SK-N-SH treated with all-trans-retinoic acid at 6 μM for 48 hours (cell line): ENCODE measurements around the gene GSN.
A peak's percentile ranks its signal among the peaks of the same experiment; 100 is the strongest.

Source experiments
- ATAC-seq: fragments of 200-7000 bp; cut with Tn5 transposase; 3 replicates; pipeline ENCODE4 v1.9.1; 2020; ENCODE audit warnings: mild to moderate bottlenecking, moderate library complexity
- ARNTL ChIP-seq: fragments of 450-650 bp; formaldehyde crosslinking; IDR thresholded peaks from 2 replicates; pipeline ENCODE4 v1.5.0; 2020; ENCODE audit warnings: low read depth, mild to moderate bottlenecking, moderate library complexity, borderline replicate concordance
- CSDC2 ChIP-seq: fragments of 250-450 bp; sonication (Bioruptor Pico); IDR thresholded peaks from 2 replicates; pipeline ENCODE4 v1.5.0; 2020; ENCODE audit warnings: mild to moderate bottlenecking, moderate library complexity
- ESRRG ChIP-seq: fragments of 250-450 bp; sonication (Bioruptor Pico); IDR thresholded peaks from 2 replicates; pipeline ENCODE4 v1.6.1; 2021; ENCODE audit warnings: mild to moderate bottlenecking
- GLIS3 ChIP-seq: fragments of 250-450 bp; sonication (Bioruptor Pico); IDR thresholded peaks from 2 replicates; pipeline ENCODE4 v1.5.0; 2020; ENCODE audit warnings: mild to moderate bottlenecking, moderate library complexity
- ISL1 ChIP-seq: fragments of 250-450 bp; sonication (Bioruptor Pico); IDR thresholded peaks from 2 replicates; pipeline ENCODE4 v2.1.2; 2022; ENCODE audit warnings: mild to moderate bottlenecking, moderate library complexity
- PPARA ChIP-seq: fragments of 250-450 bp; sonication (Bioruptor Pico); IDR thresholded peaks from 2 replicates; pipeline ENCODE4 v1.5.0; 2020; ENCODE audit warnings: mild to moderate bottlenecking, borderline replicate concordance
- RARB ChIP-seq: fragments of 250-450 bp; sonication (Bioruptor Pico); IDR thresholded peaks from 2 replicates; pipeline ENCODE4 v1.8.0; 2021; ENCODE audit warnings: mild to moderate bottlenecking, moderate library complexity
- TCF4 ChIP-seq: fragments of 250-450 bp; sonication (Bioruptor Pico); IDR thresholded peaks from 2 replicates; pipeline ENCODE4 v1.8.0; 2021; ENCODE audit warnings: mild to moderate bottlenecking, moderate library complexity, borderline replicate concordance
- TOX ChIP-seq: fragments of 250-450 bp; sonication (Bioruptor Pico); IDR thresholded peaks from 2 replicates; pipeline ENCODE4 v1.8.0; 2021; ENCODE audit warnings: mild to moderate bottlenecking, moderate library complexity, borderline replicate concordance
- ZC3H10 ChIP-seq: fragments of 250-450 bp; sonication (Bioruptor Pico); IDR thresholded peaks from 2 replicates; pipeline ENCODE4 v1.5.1; 2021; ENCODE audit warnings: mild to moderate bottlenecking, moderate library complexity
- ZFP3 ChIP-seq: fragments of 250-450 bp; sonication (Bioruptor Pico); IDR thresholded peaks from 2 replicates; pipeline ENCODE4 v1.5.0; 2020; ENCODE audit warnings: mild to moderate bottlenecking, moderate library complexity
- ZFP30 ChIP-seq: fragments of 450-650 bp; formaldehyde crosslinking; IDR thresholded peaks from 2 replicates; pipeline ENCODE4 v1.5.0; 2022; ENCODE audit warnings: mild to moderate bottlenecking, moderate library complexity
- ZNF70 ChIP-seq: fragments of 450-650 bp; formaldehyde crosslinking; IDR thresholded peaks from 2 replicates; pipeline ENCODE4 v1.5.0; 2020; ENCODE audit warnings: mild to moderate bottlenecking, moderate library complexity
- ZNF8 ChIP-seq: fragments of 450-650 bp; formaldehyde crosslinking; IDR thresholded peaks from 2 replicates; pipeline ENCODE4 v1.5.0; 2020; ENCODE audit warnings: mild to moderate bottlenecking, moderate library complexity
- TF ChIP-seq, protein P1 (sequence below): fragments of 250-450 bp; sonication (Bioruptor Pico); IDR thresholded peaks from 2 replicates; pipeline ENCODE4 v1.5.1; 2020; ENCODE audit warnings: low read depth, mild to moderate bottlenecking, moderate library complexity
- TF ChIP-seq, protein P2 (sequence below): fragments of 250-450 bp; sonication (Bioruptor Pico); IDR thresholded peaks from 2 replicates; pipeline ENCODE4 v1.5.0; 2020; ENCODE audit warnings: mild to moderate bottlenecking, moderate library complexity
- TF ChIP-seq, protein P3 (sequence below): fragments of 250-450 bp; sonication (Bioruptor Pico); IDR thresholded peaks from 2 replicates; pipeline ENCODE4 v1.8.0; 2021; ENCODE audit warnings: low read depth, mild to moderate bottlenecking, moderate library complexity, borderline replicate concordance
- TF ChIP-seq, protein P4 (sequence below): fragments of 250-450 bp; sonication (Bioruptor Pico); IDR thresholded peaks from 2 replicates; pipeline ENCODE4 v1.8.0; 2020; ENCODE audit warnings: mild to moderate bottlenecking, moderate library complexity, borderline replicate concordance
- TF ChIP-seq, protein P5 (sequence below): fragments of 250-450 bp; sonication (Bioruptor Pico); IDR thresholded peaks from 2 replicates; pipeline ENCODE4 v1.5.1; 2021; ENCODE audit warnings: mild to moderate bottlenecking, moderate library complexity

Gene GSN

DNA sequence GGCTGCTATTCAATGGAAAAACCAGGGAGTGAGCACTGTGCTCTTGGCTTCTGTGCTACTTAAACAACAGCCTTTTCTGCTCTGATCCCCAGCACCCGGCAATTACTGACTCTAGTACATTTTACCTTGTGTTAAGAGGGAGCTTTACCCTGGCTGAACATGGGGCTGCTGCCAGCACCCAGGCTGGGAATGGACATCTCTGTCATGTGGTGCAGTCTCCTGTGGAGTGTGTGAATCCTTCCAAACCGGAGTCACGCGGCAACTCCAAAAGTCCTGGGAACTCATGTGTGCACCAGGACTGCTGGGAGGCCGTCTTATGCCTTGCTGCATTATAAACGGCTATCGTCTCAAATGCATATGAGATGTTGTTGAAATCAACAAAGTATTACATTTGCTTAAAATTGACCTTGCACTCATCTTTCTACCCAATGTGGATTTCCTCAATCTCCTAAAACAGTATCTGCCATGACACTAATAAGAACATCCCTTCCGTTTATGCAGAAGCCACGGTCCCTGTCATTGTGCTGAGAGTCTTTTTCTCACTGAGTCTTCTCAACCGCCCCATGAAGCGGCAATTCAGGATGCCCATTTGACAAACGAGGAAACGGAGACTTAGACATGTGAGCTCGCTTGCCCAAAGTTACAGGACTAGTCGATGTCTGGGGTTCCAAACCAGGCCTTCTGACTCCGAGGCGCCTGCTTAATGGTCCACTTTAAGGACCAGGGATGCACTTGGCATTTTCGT, 884 bp upstream of the GSN start:
- ATAC-seq: no peak
- TF ChIP-seq TOX (CRISPR knock-in tag): no peak
- TF ChIP-seq GLIS3: no peak

DNA sequence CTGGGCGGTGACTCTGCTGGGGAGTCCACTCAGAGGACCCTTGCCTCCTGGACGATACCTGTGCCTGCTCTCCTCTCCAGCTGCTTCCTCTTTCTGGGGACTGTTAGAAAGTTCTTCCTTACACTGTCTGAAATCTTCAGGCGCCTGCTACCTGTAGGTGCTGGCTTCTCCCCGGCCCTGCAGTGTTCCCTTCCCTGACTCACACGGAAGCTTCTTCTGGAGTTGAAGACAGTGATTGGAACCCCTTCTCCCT, 562 bp downstream of the GSN start:
- no peak for TF ChIP-seq ESRRG
- no peak for TF ChIP-seq ZNF8
- TF ChIP-seq, protein P1, sequence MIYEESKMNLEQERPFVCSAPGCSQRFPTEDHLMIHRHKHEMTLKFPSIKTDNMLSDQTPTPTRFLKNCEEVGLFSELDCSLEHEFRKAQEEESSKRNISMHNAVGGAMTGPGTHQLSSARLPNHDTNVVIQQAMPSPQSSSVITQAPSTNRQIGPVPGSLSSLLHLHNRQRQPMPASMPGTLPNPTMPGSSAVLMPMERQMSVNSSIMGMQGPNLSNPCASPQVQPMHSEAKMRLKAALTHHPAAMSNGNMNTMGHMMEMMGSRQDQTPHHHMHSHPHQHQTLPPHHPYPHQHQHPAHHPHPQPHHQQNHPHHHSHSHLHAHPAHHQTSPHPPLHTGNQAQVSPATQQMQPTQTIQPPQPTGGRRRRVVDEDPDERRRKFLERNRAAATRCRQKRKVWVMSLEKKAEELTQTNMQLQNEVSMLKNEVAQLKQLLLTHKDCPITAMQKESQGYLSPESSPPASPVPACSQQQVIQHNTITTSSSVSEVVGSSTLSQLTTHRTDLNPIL (CRISPR knock-in tag): no peak
- ATAC-seq: peak; percentile 35

DNA sequence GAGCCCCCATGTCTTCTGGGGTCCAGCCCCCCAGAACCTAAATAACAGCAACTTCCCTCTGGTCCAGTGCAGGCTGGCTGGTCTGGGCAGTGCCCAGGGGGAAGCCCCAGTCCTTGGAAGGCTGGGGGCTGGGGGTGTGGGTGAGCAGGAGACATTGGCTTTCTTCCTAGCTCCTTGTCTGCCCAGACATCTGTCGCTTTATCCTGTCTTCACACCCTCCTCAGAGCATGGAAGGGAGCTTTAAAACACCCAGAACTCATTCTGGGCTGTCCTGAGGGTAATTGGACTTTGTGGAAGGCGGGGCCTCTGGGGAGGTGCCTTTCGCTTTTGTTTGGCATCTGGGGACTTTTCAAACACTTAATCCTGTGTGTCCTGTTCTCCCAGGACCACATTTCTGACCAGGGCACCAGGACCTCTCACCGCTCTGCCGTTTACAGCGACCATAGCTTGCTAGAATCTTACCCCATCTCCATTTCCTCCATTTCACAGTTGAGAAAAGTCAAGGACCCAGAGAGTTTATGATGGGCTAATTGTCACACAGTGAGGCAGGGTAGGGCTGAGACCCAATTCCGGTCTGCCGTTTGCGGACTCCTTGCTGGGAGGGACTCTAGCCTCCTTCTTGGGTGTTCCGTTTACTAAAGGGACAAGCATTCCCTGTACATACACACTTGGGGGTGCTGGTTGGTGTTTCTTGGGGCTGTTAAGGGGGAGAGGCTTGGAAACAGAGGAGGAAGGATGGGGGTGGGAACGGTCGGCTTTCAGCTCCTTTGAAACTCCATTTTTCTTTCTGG, 1.1 kb downstream of the GSN start:
- ATAC-seq: peak; percentile 9
- TF ChIP-seq PPARA (CRISPR knock-in tag) (no peak), ZC3H10 (CRISPR knock-in tag) (no peak), ZFP3 (no peak), ZNF8 (no peak), RARB (CRISPR knock-in tag) (no peak), ESRRG (no peak), TCF4 (CRISPR knock-in tag) (no peak), ZFP30 (CRISPR knock-in tag) (no peak), ISL1 (CRISPR knock-in tag) (no peak), ARNTL (CRISPR knock-in tag) (no peak), CSDC2 (CRISPR knock-in tag) (no peak), ZNF70 (CRISPR knock-in tag) (no peak)
- TF ChIP-seq, protein P2, sequence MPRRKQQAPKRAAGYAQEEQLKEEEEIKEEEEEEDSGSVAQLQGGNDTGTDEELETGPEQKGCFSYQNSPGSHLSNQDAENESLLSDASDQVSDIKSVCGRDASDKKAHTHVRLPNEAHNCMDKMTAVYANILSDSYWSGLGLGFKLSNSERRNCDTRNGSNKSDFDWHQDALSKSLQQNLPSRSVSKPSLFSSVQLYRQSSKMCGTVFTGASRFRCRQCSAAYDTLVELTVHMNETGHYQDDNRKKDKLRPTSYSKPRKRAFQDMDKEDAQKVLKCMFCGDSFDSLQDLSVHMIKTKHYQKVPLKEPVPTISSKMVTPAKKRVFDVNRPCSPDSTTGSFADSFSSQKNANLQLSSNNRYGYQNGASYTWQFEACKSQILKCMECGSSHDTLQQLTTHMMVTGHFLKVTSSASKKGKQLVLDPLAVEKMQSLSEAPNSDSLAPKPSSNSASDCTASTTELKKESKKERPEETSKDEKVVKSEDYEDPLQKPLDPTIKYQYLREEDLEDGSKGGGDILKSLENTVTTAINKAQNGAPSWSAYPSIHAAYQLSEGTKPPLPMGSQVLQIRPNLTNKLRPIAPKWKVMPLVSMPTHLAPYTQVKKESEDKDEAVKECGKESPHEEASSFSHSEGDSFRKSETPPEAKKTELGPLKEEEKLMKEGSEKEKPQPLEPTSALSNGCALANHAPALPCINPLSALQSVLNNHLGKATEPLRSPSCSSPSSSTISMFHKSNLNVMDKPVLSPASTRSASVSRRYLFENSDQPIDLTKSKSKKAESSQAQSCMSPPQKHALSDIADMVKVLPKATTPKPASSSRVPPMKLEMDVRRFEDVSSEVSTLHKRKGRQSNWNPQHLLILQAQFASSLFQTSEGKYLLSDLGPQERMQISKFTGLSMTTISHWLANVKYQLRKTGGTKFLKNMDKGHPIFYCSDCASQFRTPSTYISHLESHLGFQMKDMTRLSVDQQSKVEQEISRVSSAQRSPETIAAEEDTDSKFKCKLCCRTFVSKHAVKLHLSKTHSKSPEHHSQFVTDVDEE (CRISPR knock-in tag): no peak
- TF ChIP-seq, protein P1 (CRISPR knock-in tag): no peak
- TF ChIP-seq, protein P3, sequence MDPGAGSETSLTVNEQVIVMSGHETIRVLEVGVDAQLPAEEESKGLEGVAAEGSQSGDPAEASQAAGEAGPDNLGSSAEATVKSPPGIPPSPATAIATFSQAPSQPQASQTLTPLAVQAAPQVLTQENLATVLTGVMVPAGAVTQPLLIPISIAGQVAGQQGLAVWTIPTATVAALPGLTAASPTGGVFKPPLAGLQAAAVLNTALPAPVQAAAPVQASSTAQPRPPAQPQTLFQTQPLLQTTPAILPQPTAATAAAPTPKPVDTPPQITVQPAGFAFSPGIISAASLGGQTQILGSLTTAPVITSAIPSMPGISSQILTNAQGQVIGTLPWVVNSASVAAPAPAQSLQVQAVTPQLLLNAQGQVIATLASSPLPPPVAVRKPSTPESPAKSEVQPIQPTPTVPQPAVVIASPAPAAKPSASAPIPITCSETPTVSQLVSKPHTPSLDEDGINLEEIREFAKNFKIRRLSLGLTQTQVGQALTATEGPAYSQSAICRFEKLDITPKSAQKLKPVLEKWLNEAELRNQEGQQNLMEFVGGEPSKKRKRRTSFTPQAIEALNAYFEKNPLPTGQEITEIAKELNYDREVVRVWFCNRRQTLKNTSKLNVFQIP (CRISPR knock-in tag): no peak
- TF ChIP-seq, protein P4, sequence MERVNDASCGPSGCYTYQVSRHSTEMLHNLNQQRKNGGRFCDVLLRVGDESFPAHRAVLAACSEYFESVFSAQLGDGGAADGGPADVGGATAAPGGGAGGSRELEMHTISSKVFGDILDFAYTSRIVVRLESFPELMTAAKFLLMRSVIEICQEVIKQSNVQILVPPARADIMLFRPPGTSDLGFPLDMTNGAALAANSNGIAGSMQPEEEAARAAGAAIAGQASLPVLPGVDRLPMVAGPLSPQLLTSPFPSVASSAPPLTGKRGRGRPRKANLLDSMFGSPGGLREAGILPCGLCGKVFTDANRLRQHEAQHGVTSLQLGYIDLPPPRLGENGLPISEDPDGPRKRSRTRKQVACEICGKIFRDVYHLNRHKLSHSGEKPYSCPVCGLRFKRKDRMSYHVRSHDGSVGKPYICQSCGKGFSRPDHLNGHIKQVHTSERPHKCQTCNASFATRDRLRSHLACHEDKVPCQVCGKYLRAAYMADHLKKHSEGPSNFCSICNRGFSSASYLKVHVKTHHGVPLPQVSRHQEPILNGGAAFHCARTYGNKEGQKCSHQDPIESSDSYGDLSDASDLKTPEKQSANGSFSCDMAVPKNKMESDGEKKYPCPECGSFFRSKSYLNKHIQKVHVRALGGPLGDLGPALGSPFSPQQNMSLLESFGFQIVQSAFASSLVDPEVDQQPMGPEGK (CRISPR knock-in tag): no peak
- TF ChIP-seq, protein P5, sequence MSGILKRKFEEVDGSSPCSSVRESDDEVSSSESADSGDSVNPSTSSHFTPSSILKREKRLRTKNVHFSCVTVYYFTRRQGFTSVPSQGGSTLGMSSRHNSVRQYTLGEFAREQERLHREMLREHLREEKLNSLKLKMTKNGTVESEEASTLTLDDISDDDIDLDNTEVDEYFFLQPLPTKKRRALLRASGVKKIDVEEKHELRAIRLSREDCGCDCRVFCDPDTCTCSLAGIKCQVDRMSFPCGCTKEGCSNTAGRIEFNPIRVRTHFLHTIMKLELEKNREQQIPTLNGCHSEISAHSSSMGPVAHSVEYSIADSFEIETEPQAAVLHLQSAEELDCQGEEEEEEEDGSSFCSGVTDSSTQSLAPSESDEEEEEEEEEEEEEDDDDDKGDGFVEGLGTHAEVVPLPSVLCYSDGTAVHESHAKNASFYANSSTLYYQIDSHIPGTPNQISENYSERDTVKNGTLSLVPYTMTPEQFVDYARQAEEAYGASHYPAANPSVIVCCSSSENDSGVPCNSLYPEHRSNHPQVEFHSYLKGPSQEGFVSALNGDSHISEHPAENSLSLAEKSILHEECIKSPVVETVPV (CRISPR knock-in tag): no peak
